Testis (tissue), 2 donors: ENCODE measurements around the gene KATNIP.

Experiments used
- CTCF ChIP-seq, 3 experiments: fragments of 450-650 bp in 2 of 3; fragments of 200-600 bp in 1 of 3; sonication (generic) in 1 of 3; IDR thresholded peaks; one replicate each; pipeline ENCODE4 v1.5.1; 2016 to 2019; ENCODE audit warnings: antibody characterized with exemption in 3 of 3, mild to moderate bottlenecking in 2 of 3, moderate library complexity in 1 of 3
- POLR2A ChIP-seq: fragments of 450-650 bp; IDR thresholded peaks from one replicate; pipeline ENCODE4 v1.6.1; 2017; ENCODE audit warnings: antibody characterized with exemption, mild to moderate bottlenecking, moderate library complexity

- TF ChIP-seq CTCF (IDR thresholded peaks at IDR 0.05) (no peak), POLR2A (no peak)
Measured at GRCh38 chr16:27518226-27518625, 31.7 kb upstream of the KATNIP start.
